Ishikawa (cell line): Measurements from ENCODE around the gene SLC37A1.

Experiments used
- EP300 ChIP-seq: IDR thresholded peaks from 2 replicates; pipeline ENCODE4 v1.6.1; 2012; ENCODE audit warnings: borderline replicate concordance
- FOXM1 ChIP-seq: IDR thresholded peaks from 2 replicates; pipeline ENCODE4 v1.6.1; 2012; ENCODE audit warnings: low read depth, borderline replicate concordance
- MAX ChIP-seq: IDR thresholded peaks from 2 replicates; pipeline ENCODE4 v1.6.1; 2012
- RAD21 ChIP-seq: IDR thresholded peaks from 2 replicates; pipeline ENCODE4 v1.6.1; 2012; ENCODE audit warnings: low read depth
- TAF1 ChIP-seq: IDR thresholded peaks from 2 replicates; pipeline ENCODE4 v1.6.1; 2012; ENCODE audit warnings: low read depth, mild to moderate bottlenecking
- TCF12 ChIP-seq: IDR thresholded peaks from 2 replicates; pipeline ENCODE4 v1.6.1; 2012; ENCODE audit warnings: low read depth
- YY1 ChIP-seq: IDR thresholded peaks from 2 replicates; pipeline ENCODE4 v1.6.1; 2012; ENCODE audit warnings: low read depth
- ZBTB7A ChIP-seq: IDR thresholded peaks from 2 replicates; pipeline ENCODE4 v1.6.1; 2012; ENCODE audit warnings: low read depth

DNA sequence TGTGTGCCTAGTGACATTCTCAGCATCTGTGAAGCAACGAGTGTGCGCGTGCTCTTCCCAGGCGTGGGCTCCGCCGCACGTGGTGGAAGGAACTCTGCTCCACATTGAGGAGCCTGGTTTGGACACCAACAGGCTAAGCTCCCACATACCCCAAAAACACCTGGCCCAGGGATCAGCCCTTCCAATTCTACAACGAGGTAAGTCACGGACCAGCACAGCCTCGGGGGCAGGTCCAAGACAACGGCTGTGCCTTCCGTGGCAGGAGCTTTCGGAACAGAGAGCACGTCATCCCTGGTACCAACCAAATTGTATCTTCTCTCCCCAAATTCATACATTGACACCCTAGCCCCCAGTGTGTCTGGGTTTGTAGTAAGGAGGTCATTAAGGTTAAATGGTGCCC, 112.5 kb downstream of the SLC37A1 start:
- TF ChIP-seq MAX (no peak), TAF1 (no peak), ZBTB7A (no peak), RAD21 (no peak), YY1 (no peak), TCF12 (no peak), FOXM1 (no peak), EP300 (no peak)
